NCI-H2029 treated with DMSO at 0.1 percent for 48 hours (cell line): ENCODE results near the gene FARP1.

Experiments used
- DNase-seq: peaks from one replicate; lab custom pipeline; 2025; lab: John Stamatoyannopoulos, UW

FARP1 gene

GRCh38 chr13:98286799-98287198 is 143.9 kb downstream of the FARP1 start:
- DNase-seq, result no peak

GRCh38 chr13:98288211-98288610 is 145.3 kb downstream of the FARP1 start:
- DNase-seq, result no peak

GRCh38 chr13:98289339-98289945 is 146.5 kb downstream of the FARP1 start:
- no peak for DNase-seq

GRCh38 chr13:98290261-98290660 is 147.4 kb downstream of the FARP1 start:
- DNase-seq, result no peak

- DNase-seq, result no peak
Measured at GRCh38 chr13:98291658-98292057, 148.8 kb downstream of the FARP1 start.

GRCh38 chr13:98293103-98293502 is 150.2 kb downstream of the FARP1 start:
- DNase-seq, result no peak

- DNase-seq, result no peak
Measured at GRCh38 chr13:98293570-98294142, 150.8 kb downstream of the FARP1 start.

GRCh38 chr13:98295371-98295770 is 152.5 kb downstream of the FARP1 start:
- no peak for DNase-seq

- no peak for DNase-seq
Measured at GRCh38 chr13:98297051-98297450, 154.2 kb downstream of the FARP1 start.

GRCh38 chr13:98297745-98298144 is 154.9 kb downstream of the FARP1 start:
- DNase-seq, result no peak

- no peak for DNase-seq
Measured at GRCh38 chr13:98298599-98298998, 155.7 kb downstream of the FARP1 start.

GRCh38 chr13:98299235-98299965 is 156.5 kb downstream of the FARP1 start:
- DNase-seq, result no peak

- no peak for DNase-seq
Measured at GRCh38 chr13:98299966-98300350, 157.1 kb downstream of the FARP1 start.

- no peak for DNase-seq
Measured at GRCh38 chr13:98300956-98301641, 158.2 kb downstream of the FARP1 start.

GRCh38 chr13:98301721-98302120 is 158.8 kb downstream of the FARP1 start:
- DNase-seq, result no peak

GRCh38 chr13:98303858-98304257 is 161.0 kb downstream of the FARP1 start:
- no peak for DNase-seq

GRCh38 chr13:98305670-98306069 is 162.8 kb downstream of the FARP1 start:
- DNase-seq, result no peak

- no peak for DNase-seq
Measured at GRCh38 chr13:98307463-98308085, 164.7 kb downstream of the FARP1 start.

- DNase-seq, result no peak
Measured at GRCh38 chr13:98308086-98308911, 165.4 kb downstream of the FARP1 start.

- DNase-seq, result no peak
Measured at GRCh38 chr13:98309569-98310335, 166.9 kb downstream of the FARP1 start.
